Anterior cingulate cortex (tissue), 58 donors: ENCODE measurements around the gene USP5.
"Not testable (repeated sequence)": the region's sequence is repeated elsewhere in the genome, so short reads cannot be mapped to it uniquely, and the experiment has no call there.

Experiments used
- DNase-seq, 58 donors: peaks; one replicate each; lab custom pipeline; 2025; lab: John Stamatoyannopoulos, UW

USP5 gene

DNA sequence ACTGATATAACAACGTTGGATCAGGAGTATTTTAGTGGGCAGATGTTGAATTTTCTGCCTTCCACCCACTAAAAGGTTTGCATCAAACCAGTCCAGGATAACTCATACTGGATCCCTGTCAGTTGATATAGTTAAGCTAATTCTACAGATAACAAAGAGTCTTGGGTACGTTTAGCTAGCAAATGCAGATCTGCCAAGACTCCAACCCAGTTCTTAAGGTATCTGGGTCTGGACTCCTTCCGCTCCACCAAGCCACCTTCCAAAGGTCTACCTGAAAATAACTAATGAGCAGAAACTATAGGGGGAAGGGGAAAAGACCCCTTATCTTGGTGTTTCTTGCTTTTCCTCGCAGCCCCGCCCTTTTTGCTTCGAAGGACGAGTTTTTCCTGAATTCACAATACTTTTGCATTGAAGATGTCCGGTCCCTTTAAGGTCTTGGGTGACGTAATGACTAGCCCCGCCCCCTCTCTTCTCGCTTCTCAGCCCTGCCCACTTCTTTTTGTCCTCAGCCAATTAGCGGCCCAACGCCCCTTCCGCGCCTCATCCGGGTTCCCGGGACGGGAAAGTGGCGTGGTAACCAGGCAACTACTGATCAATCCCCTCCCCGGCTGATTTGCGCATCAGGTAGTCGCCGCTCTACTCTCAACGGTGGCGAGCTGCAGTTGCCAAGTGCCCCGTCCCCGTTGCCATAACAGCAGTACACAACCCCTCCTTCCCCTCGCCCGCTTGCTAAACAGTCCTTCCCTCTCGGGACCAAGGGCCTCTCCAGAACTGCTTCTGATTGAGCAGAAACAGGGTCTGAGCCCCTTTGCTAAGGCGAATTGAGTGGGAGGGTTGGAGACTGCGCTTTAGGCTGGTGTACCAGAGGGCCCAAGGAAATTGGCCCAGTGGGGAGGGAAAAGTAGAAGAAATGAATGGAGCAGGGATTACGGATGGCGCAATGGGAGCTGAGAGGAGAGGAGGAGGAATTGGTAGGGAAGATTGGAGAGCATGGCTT lies 52.6 kb downstream of the USP5 start, which contains the start of gene LRRC23:
TSS of gene LRRC23 (plus strand) at position 543 of the 997 bp plus-strand sequence. CDS start 812 bp downstream, outside the sequence.
- DNase-seq, result peak; percentile 81 to 100 (median 96)

DNA sequence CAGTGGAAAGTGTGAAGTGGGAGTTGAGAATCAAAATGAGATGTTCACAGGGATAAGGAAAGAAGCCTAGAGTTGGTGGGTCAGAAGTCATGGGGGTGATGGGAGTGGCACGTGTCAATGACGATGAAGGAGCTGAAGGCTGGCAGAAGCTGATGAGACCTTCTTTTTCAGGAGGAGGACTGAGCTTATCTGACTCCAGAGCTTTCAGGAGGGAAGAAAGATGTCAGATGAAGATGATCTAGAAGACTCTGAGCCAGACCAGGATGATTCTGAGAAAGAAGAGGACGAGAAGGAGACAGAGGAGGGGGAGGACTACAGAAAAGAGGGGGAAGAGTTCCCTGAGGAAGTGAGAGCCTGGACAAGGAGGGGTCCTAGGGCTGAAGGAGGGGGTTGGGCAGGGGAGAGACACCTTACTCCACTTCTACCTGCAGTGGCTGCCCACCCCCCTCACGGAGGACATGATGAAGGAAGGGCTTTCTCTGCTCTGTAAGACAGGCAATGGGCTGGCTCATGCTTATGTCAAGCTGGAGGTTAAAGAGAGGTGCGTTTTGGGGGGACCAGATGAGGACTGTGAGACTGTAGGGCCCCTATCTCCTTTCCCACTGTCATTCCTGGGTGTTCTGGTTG lies 53.6 kb downstream of the USP5 start:
- DNase-seq, result no peak

DNA sequence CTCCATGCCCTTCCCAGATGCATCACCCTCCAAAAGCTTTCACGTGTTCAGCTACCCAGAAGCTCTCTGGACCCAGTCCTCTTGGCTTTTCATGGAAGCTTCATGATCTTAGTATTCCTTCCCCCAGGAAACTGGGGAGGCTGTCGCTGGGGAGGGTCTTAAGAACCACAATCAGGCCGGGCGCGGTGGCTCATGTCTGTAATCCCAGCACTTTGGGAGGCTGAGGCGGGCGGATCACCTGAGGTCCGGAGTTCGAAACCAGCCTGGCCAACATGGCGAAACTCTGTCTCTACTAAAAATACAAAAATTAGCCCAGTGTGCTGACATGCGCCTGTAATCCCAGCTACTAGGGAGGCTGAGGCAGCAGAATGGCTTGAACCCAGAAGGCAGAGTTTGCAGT lies 56.2 kb downstream of the USP5 start:
- DNase-seq, result not testable (repeated sequence)

DNA sequence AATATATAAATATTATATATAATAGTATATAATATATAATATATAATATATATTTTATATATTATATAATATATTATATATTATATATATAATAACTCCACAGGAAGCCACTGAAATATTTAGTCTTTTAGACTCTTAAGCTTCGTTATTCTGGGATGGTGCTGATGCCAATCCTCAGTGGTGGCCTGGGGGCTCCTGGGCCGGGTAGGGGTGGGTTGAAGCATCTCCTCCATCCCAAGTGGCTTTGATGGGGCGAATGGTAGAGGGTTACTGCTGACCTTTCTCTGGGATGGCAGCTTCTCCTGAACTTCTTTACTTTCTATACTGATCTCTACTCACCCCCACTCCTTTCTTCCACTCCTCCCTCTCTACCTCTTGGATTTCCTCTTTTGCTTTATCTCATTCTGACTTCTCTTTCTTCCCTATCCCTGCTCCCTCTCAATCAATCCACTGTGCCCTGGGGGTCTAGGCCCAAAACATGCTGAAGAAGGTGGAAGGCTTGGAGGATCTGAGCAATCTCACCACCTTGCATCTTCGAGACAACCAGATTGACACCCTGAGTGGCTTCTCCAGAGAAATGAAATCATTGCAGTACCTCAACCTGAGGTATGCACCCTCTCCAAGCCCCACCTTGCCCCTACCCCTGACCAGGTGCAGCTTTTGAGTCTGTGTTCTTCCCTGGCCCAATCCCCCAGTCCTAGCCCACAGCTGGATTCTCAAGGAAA lies 57.6 kb downstream of the USP5 start:
- DNase-seq, result no peak

DNA sequence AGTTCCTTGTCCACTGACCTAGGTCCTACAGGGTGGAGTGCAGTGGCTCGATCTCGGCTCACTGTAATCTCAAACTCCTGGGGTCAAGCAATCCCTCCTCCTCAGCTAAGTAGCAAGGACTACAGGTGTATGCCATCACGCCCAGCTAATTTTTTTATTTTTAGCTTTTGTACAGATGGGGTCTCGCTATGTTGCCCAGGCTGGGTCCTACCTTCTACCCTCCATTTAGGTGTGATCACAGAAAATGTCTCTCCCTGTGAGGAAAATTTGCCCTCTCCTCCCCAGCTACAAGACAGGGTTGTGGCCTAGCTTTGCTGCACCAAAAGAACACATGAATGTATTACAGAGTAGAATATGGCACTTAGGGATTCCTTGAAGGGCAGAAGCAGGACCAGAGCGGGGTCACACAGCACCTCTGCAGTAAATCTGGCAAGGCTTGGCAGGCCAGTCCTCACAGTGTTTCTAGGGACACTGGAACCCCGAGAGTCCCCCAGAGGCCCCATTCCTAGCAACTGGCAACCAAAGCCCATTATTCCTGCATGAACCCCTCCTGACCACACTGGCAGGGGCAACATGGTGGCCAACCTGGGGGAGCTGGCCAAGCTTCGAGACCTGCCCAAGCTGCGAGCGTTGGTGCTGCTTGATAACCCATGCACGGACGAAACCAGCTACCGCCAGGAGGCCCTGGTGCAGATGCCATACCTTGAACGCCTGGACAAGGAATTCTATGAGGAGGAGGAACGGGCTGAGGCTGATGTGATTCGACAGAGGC lies 60.4 kb downstream of the USP5 start:
- DNase-seq, result no peak

DNA sequence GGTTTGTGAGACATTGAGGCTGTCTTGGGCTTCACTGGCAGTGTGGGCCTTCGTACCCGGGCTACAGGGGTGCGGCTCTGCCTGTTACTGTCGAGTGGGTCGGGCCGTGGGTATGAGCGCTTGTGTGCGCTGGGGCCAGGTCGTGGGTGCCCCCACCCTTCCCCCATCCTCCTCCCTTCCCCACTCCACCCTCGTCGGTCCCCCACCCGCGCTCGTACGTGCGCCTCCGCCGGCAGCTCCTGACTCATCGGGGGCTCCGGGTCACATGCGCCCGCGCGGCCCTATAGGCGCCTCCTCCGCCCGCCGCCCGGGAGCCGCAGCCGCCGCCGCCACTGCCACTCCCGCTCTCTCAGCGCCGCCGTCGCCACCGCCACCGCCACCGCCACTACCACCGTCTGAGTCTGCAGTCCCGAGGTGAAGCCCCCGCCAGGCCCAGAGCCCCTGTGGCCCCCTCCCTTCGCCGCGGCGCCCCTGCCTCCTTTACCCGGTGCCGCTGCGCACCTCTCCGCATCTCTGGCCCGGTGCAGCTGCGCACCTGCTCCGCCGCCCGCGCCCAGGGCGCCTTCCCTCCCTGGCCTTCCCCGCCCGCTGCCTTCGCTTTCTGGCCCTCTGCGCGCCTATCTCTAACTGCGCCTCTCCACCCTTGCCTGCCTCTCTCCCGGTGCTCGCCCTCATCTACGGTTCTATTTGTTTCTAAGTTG lies 62.4 kb downstream of the USP5 start, which contains the start of gene ENO2:
TSS of gene ENO2 (plus strand) at position 335 of the 701 bp plus-strand sequence. CDS start 1,253 bp downstream, outside the sequence.
- peak in 55 of 58 donors; percentile 19 to 91 (median 77) for DNase-seq

DNA sequence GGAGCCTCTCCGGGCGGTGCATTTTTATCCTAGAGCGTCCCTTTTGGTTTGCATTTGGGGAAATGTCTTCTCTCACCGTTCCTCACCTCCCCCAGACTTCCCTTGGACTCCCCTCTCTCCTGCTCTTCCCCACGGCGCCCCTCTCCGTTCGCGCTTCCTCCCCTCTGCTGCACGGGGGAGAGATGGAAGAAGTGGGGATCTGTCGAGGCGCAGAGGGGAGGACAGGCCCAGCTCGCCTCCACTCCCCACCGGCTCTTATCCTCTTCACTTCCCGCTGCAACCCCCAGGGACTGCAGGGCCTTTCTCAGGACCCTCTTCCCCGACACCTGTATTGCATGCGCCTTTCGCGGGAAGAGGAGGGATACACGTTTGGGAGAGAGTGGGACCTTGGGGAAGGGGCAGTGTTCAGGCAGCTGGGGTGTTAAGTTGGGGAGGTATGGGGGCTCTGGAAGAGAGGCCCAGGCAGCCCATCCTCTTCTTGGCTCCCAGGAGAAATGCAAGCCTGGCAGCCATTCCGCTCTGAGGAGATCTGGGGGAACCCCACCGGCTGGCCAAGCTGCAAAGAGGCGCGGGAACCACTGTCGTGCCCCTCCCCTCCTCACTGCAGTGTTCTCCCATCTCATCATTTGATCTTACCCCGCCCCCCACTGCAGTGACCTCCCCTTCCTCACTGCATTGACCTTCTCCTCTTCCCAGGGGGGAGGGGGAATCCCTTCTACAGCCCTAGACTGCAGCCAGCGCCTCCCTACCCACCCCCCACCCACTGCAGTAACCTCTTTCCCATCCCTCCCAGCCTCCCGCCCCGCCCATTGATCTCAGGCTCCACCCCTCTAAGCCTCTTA lies 63.2 kb downstream of the USP5 start:
- peak in 10 of 58 donors; percentile 19 to 53 (median 32) for DNase-seq

DNA sequence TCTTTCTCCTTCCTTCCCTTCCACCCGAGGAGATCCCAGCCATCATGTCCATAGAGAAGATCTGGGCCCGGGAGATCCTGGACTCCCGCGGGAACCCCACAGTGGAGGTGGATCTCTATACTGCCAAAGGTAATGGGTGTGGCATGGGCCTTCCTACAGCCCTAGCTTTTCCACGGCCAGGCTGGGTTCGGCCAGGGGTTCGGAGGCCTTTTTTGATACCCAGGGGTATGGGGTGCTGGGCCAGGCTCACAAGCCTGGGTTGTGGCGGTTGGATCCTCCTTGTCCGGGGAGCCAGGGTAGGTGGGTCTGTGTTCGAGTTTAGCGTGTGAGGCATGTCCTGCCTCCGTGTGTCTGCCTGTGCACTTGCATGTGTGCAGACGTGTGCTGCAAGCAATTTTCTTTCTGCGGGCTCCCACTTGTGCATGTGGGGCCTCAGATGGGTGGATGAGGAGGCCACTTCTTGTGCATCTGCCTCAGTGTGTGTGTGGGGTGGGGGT lies 63.9 kb downstream of the USP5 start:
- DNase-seq, result no peak
